ENCODE results near the gene ELMO2.

The ELMO2 gene

GRCh38 chr20:46406200-46406985 is at the start of gene ELMO2:
TSS of gene ELMO2 (minus strand) at chr20:46406615. CDS start at chr20:46394482, 12,133 bp downstream.
- DNase-seq (ENCODE audit: low read depth) = peak; percentile 92

GRCh38 chr20:46455729-46456128 is 49.3 kb upstream of the ELMO2 start:
- DNase-seq (ENCODE audit: low read depth) = no peak

- DNase-seq (ENCODE audit: low read depth) = no peak
Observed at GRCh38 chr20:46446851-46447250, 40.4 kb upstream of the ELMO2 start.

GRCh38 chr20:46439837-46440236 is 33.4 kb upstream of the ELMO2 start:
- no peak for DNase-seq (ENCODE audit: low read depth)

- no peak for DNase-seq (ENCODE audit: low read depth)
Observed at GRCh38 chr20:46438156-46438750, 31.8 kb upstream of the ELMO2 start.

- DNase-seq (ENCODE audit: low read depth) = no peak
Observed at GRCh38 chr20:46435146-46435545, 28.7 kb upstream of the ELMO2 start.

- DNase-seq (ENCODE audit: low read depth) = no peak
Observed at GRCh38 chr20:46434597-46434996, 28.2 kb upstream of the ELMO2 start.

- DNase-seq (ENCODE audit: low read depth) = no peak
Observed at GRCh38 chr20:46433051-46433450, 26.6 kb upstream of the ELMO2 start.

GRCh38 chr20:46430921-46431712 is 24.7 kb upstream of the ELMO2 start:
- no peak for DNase-seq (ENCODE audit: low read depth)

- no peak for DNase-seq (ENCODE audit: low read depth)
Observed at GRCh38 chr20:46427384-46427783, 21.0 kb upstream of the ELMO2 start.

GRCh38 chr20:46423882-46424482 is 17.6 kb upstream of the ELMO2 start:
- no peak for DNase-seq (ENCODE audit: low read depth)

- DNase-seq (ENCODE audit: low read depth) = no peak
Observed at GRCh38 chr20:46423342-46423741, 16.9 kb upstream of the ELMO2 start.

- no peak for DNase-seq (ENCODE audit: low read depth)
Observed at GRCh38 chr20:46420878-46421277, 14.5 kb upstream of the ELMO2 start.

GRCh38 chr20:46419882-46420281 is 13.5 kb upstream of the ELMO2 start:
- DNase-seq (ENCODE audit: low read depth) = no peak

- DNase-seq (ENCODE audit: low read depth) = no peak
Observed at GRCh38 chr20:46416839-46417238, 10.4 kb upstream of the ELMO2 start.

GRCh38 chr20:46416421-46416820 is 10.0 kb upstream of the ELMO2 start:
- no peak for DNase-seq (ENCODE audit: low read depth)

GRCh38 chr20:46415773-46416172 is 9.4 kb upstream of the ELMO2 start:
- no peak for DNase-seq (ENCODE audit: low read depth)

GRCh38 chr20:46414608-46415007 is 8.2 kb upstream of the ELMO2 start:
- no peak for DNase-seq (ENCODE audit: low read depth)

GRCh38 chr20:46411637-46412036 is 5.2 kb upstream of the ELMO2 start:
- DNase-seq (ENCODE audit: low read depth) = no peak

GRCh38 chr20:46408281-46408731 is 1.9 kb upstream of the ELMO2 start:
- DNase-seq (ENCODE audit: low read depth) = no peak

- DNase-seq (ENCODE audit: low read depth) = no peak
Observed at GRCh38 chr20:46407671-46407996, 1.2 kb upstream of the ELMO2 start.

GRCh38 chr20:46406986-46407670 is 713 bp upstream of the ELMO2 start:
- DNase-seq (ENCODE audit: low read depth) = peak; percentile 77

Measured in stimulated activated CD8-positive, alpha-beta memory T cell treated with anti-CD3 and anti-CD28 coated beads, Interleukin-12 subunit alpha, Interleukin-12 subunit beta, amount 100 ng/mL, for 1 hour (primary cell).